NCI-H1694 treated with DMSO at 0.1 percent for 48 hours (cell line): ENCODE results near the gene GSK3B.

Experiments
- DNase-seq: peaks from one replicate; lab custom pipeline; 2025; lab: John Stamatoyannopoulos, UW

GSK3B gene

DNA sequence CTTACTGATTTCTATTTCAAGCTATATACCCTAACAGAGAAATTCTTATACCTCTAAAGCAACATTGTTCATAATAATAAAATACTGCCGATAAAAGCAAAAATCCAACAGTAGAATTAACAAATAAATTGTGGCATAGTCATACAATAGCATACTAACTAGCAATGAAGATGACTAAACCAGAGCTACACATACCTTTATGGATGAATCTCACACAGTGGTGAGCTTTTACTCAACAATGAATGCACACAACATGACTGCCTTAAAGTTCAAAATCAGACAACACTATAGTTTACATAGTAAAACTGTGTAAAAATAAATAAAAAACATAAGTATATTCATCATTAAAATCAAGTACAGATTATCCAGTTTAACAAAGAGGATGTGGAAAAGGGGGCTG is 213.3 kb downstream of the GSK3B start:
- DNase-seq, result no peak

DNA sequence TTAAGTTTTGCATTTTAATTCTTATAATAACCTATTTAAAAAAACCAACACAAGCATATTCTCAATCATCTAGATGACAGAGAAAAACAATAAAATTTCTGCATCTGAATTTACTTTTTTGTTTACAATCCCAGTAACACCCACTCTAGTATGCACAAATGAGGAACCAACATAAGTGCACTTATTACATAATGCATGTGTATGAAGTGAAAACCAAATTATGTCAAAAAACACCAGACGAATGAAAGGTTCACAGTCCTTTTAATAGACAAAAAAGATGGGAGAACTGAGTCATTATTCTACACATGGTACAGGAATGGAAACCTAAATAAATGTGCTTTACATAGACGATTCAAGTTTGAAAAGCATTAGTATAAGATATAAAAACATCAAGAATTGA is 220.6 kb downstream of the GSK3B start:
- no peak for DNase-seq

DNA sequence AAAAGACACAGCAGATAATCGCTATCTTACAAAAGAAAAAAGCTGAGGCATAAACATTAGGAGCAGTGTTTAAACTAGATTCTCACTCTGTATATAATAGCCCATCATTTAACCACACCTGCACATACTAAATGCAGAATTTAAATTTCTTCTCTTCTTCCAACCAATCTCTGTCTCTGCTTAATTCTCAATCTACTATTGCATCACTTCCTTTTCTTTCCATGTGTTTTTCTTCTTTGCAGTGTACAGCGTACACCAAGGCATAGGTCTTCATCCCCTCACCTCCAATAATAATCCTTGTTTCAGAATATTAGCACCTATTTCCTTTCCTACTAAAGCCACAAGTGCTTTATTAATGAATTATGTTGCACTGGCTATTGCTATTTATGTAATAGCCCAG is 221.5 kb downstream of the GSK3B start:
- no peak for DNase-seq

DNA sequence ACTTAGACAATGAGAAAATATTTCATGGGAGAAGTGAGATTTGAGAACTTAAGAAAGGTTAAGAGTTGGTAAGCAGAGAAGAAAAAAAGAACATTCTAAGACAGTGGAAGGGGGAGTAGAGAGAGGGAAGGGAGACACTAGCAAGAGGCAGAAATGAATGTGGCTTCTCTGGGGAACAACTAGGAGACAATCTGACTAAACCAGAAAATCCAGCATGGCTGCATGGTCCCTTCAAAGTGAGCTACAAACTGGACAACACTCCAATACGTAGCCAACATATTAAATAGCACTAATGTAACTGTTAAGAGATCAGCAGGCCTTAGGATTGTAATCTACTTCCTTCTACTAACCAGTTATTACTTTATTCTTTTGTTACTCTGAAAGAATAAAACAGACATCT is 222.7 kb downstream of the GSK3B start:
- DNase-seq, result no peak

DNA sequence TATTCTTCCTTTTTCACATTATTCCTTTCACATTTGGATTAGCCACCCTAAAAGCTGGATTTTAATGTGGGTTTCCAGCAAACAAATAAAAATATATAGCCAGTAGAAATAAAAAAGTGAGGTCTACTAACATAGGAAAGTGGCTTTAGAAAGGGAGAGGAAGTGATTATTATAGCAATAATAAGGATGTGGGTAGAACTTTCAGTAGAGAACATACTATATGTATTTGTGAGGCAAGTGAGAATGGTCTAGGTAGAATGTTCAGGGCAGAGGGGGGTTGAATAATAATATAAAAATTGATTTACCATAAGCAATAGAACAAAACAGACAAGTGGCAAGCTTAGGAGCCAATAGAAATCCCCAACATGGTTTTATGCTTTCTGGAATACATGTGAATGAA is 223.7 kb downstream of the GSK3B start:
- DNase-seq, result no peak

DNA sequence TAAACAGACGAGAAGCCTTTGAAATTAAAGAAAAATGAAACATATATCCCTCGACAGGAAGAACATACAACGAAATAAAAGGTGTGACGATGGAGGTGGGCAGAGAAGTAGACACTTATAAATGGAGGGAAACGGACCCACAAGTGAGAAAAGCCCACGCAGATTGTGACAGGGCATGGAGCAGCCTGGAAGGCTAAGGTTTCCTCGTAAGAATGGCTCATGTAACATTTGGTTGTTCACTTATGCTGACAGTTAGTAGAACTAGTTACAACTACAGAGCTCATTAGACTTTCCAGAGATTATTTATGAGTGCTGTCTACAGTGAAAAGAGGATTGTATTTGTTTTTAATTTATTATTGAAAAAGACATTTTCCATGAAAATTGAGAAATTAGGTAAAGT is 229.8 kb downstream of the GSK3B start:
- DNase-seq, result no peak

DNA sequence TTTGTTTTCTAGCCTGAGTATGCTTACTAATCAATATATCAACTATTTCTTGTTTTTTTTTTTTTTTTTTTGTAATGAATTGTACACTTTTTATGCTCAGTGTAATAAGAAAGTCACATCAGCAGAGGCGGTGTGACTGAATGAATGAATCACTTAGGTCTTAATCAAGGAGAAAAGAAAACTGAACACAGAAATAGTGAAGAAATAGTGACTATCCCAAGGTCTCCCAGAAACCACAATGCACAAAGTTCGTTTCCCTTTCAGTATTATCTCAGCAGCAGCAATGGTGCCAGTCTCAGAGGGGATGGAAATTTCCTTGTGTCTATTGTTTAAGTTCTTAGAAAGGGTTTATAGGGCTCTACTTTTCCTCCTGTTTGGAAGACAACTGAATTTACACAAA is 231.6 kb downstream of the GSK3B start:
- DNase-seq, result no peak

DNA sequence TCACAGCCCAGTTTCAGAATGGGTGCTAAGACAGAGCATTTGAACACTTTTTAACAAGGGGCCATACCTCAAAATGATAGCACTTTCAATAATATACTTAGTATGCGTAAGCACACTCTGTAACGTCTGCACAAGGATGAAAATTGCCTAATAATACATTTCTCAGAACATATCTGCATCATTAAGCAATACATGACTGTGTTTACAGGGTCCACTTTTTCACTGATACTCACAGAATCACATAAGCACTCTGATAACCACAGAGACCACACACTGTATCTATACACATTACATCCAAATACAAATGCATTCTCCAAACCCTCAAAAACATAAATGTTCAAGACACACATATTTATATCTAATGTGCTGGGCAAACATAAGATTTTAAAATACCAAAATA is 232.6 kb downstream of the GSK3B start:
- no peak for DNase-seq

DNA sequence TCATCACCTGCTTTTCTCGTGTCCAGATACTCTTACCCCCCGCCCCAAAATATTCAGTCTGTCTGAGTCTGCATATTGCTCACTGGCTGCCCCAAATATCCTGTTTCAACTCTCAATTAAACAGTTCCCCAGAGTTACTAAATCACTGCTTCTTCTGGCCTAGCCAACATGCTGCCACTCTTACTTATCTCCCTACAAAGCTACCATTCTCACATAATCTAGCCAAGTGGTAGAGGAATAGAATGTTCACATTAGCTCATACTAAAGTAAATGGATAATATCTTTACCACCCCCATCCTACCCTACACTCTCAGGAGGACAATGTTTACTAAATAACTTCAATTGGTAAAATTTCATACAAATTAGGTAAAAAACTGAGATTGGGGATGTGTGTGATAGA is 234.5 kb downstream of the GSK3B start:
- DNase-seq, result no peak

DNA sequence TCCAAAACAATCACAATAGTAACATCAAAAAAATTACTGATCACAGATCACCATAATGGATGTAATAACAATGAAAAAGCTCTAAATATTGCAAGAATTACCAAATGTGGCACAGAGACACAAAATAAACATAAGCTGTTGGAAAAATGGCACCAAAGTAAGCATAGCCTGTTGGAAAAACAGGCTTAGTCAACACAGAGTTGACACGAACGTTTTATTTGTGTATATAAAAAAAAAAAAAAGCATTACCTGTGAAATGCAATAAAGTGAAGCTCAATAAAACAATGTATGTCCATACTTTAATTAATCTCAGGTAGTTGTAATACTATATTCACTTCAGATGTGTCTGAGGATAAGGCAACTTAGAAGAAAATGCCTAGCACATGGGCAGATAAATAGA is 235.3 kb downstream of the GSK3B start:
- DNase-seq, result no peak

DNA sequence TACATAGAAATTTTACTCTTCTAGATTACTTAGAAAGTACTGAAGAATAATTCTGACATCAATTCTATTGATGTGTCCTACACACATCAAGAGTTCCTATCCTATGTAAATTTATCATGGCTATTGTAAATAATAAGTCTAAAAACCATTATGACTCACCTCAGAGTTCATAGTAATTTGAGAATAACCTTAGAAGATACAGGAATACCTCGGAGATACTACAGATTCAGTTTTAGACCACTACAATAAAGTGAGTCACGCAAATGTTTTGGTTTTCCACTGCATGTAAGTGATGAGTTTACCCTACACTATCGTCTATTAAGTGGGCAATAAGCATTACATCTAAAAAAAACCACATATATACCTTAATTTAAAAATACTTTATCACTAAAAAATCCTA is 237.6 kb downstream of the GSK3B start:
- DNase-seq, result no peak

DNA sequence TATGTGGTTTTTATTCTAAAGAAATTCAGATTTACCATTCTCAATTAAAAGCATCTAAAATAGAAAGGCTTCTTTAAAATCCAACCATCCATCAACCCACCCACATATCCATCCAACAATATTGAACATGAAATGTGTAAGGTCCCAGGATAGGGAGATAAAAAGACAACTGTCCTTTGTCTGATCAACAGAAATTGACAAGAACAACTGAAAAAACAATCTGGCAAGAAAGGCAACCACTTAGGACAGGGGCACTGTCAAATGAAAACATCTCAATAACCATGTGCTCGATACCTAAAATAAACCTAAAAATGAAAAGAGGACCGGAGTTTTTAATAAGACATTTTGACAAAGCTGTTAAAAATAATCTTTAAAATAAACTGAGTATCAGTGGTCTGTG is 245.1 kb downstream of the GSK3B start:
- no peak for DNase-seq

DNA sequence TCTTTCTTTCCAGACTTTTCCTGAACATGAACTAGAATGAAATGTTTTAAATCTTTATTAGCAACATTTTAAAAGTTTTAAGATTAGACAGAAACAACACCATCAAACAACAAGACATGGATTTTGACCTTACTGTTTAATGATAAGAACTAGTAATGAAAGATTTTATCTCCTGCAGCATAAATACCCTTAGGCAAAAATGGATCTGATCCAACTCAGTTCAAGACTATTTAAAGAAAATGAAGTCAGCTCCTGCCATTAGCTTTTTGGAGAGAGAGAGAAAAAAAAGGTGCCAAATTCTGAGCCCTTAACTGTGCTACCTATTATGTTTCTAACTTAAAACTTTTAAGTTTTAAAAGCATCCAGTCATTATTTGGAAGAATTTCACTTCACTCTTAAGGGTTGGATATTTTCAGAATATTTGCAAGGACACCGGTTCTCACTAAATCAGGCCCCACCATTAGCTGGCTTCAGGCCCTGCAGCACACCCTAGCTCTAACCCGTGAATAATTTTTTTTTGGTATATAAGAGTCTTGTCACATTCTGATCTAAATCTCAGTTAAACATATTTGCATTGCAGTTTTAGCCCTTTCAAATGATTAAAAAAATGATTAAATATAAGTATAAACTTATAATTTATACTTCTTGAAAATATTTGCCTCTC is 252.3 kb downstream of the GSK3B start:
- DNase-seq, result no peak

DNA sequence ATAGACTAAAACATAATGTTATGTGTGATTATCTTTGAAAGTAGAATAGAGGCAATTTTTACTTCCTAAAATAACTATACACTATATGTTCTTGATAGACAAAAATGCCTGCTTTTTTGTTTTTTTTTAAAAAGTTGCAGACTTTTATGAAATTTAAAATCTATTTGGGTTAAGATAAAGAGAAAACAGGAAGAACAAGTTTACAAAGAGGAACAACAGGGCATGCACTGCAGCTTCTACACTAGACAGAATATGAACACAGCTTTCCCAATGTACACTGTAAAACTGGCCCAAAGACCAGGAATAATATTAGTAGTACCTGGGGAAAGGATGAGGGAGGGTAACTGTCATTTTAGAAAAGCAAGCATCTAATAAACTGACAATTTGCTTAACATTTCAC is 258.7 kb downstream of the GSK3B start:
- no peak for DNase-seq

DNA sequence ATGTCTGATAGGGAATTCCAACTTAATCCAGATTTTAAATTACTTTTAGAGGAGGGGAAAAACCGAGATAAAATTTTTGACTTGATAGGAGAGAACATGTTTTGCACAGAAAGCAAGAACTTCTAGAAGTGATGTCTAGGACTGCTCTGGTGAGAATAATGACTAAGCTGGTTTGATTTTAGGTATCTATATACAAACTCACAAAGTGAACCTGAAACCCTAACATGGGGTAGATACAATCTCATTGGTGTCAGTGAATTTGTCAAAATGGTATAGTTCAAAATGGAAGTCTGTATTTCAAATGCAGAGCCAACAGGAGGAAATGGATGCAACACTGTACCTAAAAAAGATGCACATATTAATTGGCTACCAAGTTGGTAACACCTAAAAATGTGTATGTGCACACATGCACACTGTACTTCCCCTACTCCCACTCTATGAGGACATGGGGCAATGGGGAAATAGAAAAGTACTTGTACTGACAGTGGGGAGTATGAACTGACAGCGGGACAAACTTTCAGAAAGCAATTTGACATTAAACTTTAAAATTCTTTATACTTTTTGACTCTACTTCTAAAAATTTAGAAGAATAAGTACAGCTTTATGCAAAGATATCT is 259.4 kb downstream of the GSK3B start:
- DNase-seq, result no peak

DNA sequence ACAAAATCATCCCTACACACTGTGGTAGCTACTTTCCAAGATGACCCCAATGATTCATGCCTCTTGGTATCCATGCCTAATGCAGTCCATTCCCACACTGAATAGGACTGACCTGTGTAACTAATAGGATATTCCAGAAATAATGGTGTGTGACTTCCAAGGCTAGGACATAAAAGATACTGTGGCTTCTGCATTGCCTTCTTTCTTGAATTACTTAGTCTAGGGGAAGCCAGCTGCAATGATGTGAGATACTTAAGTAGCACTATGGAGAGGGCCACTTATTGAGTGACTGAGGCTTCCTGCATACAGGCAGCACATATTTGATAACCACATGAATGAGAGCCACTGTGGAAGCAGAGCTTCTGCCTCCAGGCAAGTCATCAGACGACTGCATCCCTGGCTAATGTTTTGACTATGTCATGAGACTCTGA is 262.3 kb downstream of the GSK3B start:
- no peak for DNase-seq

DNA sequence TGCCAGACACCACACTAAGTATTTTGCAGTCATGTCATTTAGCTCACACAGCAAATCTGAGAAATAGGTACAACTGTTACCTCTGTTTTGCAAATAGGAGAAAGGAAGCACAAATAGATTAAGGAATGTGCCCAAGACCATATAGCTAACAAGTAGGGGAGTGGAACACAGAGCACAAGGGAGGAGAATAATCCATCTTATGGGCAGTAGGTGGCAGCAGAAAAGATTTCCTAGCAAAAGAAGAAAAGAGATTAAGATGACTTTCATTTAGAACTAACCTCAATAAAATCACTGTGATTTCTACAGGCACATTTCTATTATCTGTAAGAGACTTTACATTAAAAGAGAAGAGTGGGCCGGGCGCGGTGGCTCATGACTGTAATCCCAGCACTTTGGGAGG is 263.2 kb downstream of the GSK3B start:
- DNase-seq, result no peak

DNA sequence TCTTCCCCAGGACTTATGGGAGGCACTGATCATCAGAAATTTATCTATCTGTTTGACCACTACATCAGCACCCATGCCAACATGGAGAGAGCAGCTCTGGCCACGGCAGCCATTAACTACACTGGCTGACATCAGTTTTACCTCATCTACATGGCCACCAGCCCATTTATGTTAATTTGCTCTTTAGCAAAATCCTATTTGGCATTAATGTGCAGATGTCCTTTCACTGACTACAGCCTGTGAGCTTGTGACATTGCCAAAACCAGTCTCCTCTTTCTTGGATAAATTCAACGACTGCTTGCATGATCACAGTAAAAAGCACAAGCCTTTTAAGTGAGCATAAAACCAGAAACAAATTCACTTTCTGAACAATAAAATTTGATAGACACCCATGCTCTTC is 264.8 kb downstream of the GSK3B start:
- DNase-seq, result no peak

DNA sequence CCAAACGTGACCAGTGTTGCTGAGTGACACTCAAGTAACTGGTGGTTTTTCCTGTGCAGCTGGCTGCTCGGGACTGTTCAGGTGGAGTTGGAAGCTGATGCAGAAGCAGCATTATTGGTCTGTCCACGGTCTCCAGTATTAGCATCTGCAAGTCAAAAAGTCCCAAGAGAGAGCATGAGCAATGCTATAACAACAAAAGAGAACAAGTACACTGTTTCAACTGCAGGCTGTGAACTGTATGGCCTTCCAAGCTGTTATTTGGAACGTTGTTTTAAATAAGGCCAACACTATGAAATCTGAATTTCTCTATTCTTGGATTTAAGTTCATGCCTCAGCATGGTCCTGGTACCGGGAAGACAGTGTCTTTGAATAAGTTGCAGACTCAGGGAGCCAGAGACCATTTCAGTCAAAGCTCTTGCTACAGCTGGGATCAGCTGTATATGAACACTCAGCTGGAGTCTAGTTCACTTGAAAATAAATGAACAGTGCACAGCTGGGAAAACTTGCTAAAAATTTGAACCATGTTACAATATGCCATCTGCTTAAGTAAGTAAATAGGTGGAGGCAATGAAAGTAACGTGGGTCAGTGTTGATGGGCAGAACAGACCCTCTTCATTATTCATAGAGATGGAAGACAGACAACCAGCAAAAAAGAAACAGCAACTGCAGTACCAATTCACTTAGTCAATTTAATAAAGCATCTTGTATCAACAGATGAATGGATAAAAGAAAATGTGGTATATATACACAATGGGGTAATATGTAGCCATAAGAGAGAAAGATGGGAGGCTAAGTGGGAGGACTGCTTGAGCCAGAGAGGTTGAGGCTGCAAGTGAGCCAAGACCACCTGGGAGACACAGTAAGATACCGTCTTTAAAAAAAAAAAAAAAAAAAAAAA is 267.3 kb downstream of the GSK3B start:
- DNase-seq, result no peak

DNA sequence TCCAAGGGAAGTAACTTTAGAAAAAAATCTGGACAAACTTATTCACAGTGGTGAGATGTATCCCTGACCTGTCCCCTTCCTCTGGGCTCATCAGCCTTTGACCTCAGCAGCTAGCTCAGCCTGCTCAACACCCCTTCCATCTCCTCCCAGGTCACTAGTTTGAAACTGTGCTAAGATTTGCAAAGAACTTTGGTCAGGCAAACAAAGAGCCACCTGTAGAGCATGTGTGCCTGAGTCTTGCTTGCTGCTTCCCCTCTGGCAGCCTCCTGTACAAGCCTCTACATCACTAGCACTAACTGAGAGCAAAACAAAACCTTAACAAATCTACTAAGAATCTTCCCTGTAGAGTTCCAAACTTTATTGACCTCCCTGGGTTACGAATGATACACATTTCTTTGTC is 268.4 kb downstream of the GSK3B start:
- no peak for DNase-seq

DNA sequence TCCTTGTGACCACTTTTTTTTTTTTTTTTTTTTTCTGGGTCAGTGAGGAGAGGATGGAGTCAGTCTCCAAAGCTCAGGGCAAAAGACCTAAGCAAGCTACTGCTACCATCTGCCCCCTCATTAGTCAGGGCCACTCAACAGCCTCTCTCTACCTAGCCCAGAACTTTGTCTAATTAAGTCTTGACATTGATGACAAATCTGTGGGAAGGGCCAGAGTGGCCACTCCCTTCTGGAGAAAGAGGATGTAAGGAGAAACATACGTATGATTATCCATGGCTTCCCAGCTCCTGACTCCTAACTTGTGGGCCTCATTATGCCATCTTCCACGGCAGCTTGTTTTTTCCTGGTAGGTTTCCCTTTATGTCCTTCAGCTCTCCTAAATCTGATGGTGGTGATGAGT is 274.4 kb downstream of the GSK3B start:
- no peak for DNase-seq

DNA sequence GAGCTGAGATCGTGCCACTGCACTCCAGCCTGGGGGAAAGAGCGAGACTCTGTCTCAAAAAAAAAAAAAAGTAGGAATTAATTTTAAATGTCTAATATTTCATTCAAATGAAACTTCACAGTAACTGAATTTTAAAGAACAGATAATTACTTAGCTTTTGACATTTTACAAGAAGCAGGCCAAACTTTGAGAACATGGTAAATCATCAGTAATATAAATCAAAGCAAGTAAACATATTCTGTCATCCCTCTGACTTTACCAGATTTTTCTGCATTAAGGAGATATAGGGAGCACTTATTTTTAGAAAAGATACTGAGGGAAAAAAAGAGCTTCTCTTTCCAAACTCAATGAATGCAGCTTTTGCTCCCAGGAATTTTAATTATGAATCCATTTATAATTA is 275.3 kb downstream of the GSK3B start:
- no peak for DNase-seq
